ENCODE data around the gene ARMS2. TPM values are rescaled to one million over a fixed set of nuclear protein-coding genes. Genes with fewer than 3 reads are reported as not detected.

ARMS2 gene, protein sequence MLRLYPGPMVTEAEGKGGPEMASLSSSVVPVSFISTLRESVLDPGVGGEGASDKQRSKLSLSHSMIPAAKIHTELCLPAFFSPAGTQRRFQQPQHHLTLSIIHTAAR
- not detected in 2 replicates for polyA plus RNA-seq (2012; rRNA removed)
- polyA plus RNA-seq (2012; cell fraction: cytosol; rRNA removed), result 0.04 TPM in 1 of 2 replicates, not detected in the other
- polyA plus RNA-seq (2012; cell fraction: nucleus; rRNA removed), result not detected in 2 replicates

DNA sequence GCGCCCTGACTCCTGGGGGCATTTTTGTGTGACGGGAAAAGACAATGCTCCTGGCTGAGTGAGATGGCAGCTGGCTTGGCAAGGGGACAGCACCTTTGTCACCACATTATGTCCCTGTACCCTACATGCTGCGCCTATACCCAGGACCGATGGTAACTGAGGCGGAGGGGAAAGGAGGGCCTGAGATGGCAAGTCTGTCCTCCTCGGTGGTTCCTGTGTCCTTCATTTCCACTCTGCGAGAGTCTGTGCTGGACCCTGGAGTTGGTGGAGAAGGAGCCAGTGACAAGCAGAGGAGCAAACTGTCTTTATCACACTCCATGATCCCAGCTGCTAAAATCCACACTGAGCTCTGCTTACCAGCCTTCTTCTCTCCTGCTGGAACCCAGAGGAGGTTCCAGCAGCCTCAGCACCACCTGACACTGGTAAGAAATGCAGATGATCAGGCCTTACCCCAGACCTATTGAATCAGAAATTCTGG is at the start of gene ARMS2:
TSS of gene ARMS2 (plus strand) at position 51 of the 478 bp plus-strand sequence. CDS start at position 126, 75 bp downstream.
- Histone ChIP-seq H3F3A (replicated peaks; ENCODE audit: insufficient read depth) (no peaks in the 10 kb centered on the region), H2AFZ (ENCODE audit: low read depth) (no peak within 1 kb of the TSS), H3K36me3 (replicated peaks in 1 of 2; ENCODE audit: control insufficient read depth in 1 of 2, insufficient read depth in 2 of 2, low read length in 1 of 2) (no peaks in the 10 kb centered on the region), H3K4me2 (no peak within 1 kb of the TSS), H3K4me3 (ENCODE audit: low read depth in 2 of 2, low read length in 1 of 2) (no peak within 1 kb of the TSS), H3K9ac (no peak within 1 kb of the TSS), H4K20me1 (ENCODE audit: insufficient read depth) (no peaks in the 10 kb centered on the region), H3K27ac (ENCODE audit: low read depth in 2 of 2, low read length in 1 of 2) (no peak within 1 kb of the TSS), H3K79me2 (ENCODE audit: insufficient read depth) (no peaks in the 10 kb centered on the region), H3K9me2 (no peaks in the 10 kb centered on the region), H3K27me3 (ENCODE audit: insufficient read depth) (no peaks in the 10 kb centered on the region), H3K9me3 (no peaks in the 10 kb centered on the region), H3K4me1 (ENCODE audit: control insufficient read depth in 1 of 2, insufficient read depth in 2 of 2, low read depth in 1 of 2, low read length in 1 of 2) (peaks cover 0 to 4% of the 10 kb centered on the region in 2 experiments; a peak in 1 of 4 replicates)
- POLR2A ChIA-PET, result no interaction called here
- CTCF ChIA-PET, result interaction anchor here (1.2 to 2.1 kb wide), 2 partner anchors 156 to 187 kb away, joined by 4 to 6 read pairs; no protein-coding TSS in a partner anchor
- DNase-seq, result no peak
- TF ChIP-seq JUND (IDR thresholded peaks at IDR 0.05), result no peak
- WGBS (ENCODE audit: low lambda C conversion rate), result 84% methylated on average over 7 of the region's 7 CpGs

DNA sequence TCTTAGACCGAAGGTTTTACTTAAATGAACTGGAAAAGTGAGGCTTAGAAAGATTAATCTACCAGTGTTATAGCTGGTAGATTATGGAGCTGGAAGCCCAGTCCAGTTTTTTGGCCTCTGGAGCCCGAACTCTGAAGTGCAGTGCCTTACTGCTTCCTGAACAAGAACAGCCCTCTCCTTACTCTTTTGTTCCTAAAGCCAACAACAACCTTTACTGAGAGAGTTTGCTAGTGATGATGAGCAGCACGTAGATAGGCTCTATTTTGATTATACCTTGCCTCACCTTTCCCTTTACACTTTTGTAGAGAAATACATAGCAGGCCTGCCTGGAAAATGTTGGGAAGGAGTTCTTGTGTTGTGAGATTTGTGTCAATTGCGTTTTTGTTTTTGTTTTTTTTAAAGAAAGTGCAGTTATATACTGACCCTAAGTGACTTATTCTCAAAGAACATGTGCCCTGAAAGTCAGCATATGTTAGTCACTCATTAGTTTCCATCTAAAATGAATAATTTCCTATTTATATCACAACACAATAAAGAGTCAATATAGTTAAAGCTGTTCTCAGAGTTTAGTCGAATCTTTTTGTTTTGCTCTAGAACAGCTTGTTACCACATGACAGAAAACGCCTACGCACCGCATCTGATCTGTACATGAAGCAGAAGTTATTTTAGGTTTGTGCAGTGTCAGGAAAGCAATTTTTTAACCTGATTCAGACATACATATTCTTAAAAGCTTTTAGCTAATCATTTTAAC is 46.9 kb upstream of the ARMS2 start:
- H3K9me2 ChIP-seq, result no peaks in the 10 kb centered on the region
- POLR2A ChIA-PET, result no interaction called here
- TF ChIP-seq ELF1 (IDR thresholded peaks at IDR 0.05) (no peak), NFIC (IDR thresholded peaks at IDR 0.05; ENCODE audit: borderline replicate concordance) (no peak), SMC3 (IDR thresholded peaks at IDR 0.05; ENCODE audit: low read depth, low read length) (no peak), TEAD4 (IDR thresholded peaks at IDR 0.05; ENCODE audit: borderline replicate concordance, insufficient read depth) (no peak), FOXJ3 (CRISPR knock-in tag; IDR thresholded peaks at IDR 0.05) (no peak), FOSL2 (IDR thresholded peaks at IDR 0.05; ENCODE audit: borderline replicate concordance, low read depth) (no peak), JUND (IDR thresholded peaks at IDR 0.05) (no peak), MEF2A (IDR thresholded peaks at IDR 0.05; ENCODE audit: borderline replicate concordance, low read depth) (no peak), MXI1 (IDR thresholded peaks at IDR 0.05; ENCODE audit: low read depth, low read length) (no peak), RCOR1 (IDR thresholded peaks at IDR 0.05; ENCODE audit: low read length) (no peak)
- TF ChIP-seq, protein P1, sequence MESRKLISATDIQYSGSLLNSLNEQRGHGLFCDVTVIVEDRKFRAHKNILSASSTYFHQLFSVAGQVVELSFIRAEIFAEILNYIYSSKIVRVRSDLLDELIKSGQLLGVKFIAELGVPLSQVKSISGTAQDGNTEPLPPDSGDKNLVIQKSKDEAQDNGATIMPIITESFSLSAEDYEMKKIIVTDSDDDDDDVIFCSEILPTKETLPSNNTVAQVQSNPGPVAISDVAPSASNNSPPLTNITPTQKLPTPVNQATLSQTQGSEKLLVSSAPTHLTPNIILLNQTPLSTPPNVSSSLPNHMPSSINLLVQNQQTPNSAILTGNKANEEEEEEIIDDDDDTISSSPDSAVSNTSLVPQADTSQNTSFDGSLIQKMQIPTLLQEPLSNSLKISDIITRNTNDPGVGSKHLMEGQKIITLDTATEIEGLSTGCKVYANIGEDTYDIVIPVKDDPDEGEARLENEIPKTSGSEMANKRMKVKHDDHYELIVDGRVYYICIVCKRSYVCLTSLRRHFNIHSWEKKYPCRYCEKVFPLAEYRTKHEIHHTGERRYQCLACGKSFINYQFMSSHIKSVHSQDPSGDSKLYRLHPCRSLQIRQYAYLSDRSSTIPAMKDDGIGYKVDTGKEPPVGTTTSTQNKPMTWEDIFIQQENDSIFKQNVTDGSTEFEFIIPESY (IDR thresholded peaks at IDR 0.05; ENCODE audit: borderline replicate concordance, low read depth), result no peak
- TF ChIP-seq, protein P2, sequence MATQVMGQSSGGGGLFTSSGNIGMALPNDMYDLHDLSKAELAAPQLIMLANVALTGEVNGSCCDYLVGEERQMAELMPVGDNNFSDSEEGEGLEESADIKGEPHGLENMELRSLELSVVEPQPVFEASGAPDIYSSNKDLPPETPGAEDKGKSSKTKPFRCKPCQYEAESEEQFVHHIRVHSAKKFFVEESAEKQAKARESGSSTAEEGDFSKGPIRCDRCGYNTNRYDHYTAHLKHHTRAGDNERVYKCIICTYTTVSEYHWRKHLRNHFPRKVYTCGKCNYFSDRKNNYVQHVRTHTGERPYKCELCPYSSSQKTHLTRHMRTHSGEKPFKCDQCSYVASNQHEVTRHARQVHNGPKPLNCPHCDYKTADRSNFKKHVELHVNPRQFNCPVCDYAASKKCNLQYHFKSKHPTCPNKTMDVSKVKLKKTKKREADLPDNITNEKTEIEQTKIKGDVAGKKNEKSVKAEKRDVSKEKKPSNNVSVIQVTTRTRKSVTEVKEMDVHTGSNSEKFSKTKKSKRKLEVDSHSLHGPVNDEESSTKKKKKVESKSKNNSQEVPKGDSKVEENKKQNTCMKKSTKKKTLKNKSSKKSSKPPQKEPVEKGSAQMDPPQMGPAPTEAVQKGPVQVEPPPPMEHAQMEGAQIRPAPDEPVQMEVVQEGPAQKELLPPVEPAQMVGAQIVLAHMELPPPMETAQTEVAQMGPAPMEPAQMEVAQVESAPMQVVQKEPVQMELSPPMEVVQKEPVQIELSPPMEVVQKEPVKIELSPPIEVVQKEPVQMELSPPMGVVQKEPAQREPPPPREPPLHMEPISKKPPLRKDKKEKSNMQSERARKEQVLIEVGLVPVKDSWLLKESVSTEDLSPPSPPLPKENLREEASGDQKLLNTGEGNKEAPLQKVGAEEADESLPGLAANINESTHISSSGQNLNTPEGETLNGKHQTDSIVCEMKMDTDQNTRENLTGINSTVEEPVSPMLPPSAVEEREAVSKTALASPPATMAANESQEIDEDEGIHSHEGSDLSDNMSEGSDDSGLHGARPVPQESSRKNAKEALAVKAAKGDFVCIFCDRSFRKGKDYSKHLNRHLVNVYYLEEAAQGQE (IDR thresholded peaks at IDR 0.05; ENCODE audit: low read depth, low read length), result no peak
- TF ChIP-seq, protein P3, sequence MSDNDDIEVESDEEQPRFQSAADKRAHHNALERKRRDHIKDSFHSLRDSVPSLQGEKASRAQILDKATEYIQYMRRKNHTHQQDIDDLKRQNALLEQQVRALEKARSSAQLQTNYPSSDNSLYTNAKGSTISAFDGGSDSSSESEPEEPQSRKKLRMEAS (IDR thresholded peaks at IDR 0.05; ENCODE audit: low read depth), result no peak
- TF ChIP-seq, protein P4, sequence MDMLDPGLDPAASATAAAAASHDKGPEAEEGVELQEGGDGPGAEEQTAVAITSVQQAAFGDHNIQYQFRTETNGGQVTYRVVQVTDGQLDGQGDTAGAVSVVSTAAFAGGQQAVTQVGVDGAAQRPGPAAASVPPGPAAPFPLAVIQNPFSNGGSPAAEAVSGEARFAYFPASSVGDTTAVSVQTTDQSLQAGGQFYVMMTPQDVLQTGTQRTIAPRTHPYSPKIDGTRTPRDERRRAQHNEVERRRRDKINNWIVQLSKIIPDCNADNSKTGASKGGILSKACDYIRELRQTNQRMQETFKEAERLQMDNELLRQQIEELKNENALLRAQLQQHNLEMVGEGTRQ (IDR thresholded peaks at IDR 0.05; ENCODE audit: borderline replicate concordance, low read depth, low read length), result no peak
- TF ChIP-seq, protein P5, sequence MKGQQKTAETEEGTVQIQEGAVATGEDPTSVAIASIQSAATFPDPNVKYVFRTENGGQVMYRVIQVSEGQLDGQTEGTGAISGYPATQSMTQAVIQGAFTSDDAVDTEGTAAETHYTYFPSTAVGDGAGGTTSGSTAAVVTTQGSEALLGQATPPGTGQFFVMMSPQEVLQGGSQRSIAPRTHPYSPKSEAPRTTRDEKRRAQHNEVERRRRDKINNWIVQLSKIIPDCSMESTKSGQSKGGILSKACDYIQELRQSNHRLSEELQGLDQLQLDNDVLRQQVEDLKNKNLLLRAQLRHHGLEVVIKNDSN (IDR thresholded peaks at IDR 0.05; ENCODE audit: borderline replicate concordance, low read depth), result no peak
- TF ChIP-seq, protein P6, sequence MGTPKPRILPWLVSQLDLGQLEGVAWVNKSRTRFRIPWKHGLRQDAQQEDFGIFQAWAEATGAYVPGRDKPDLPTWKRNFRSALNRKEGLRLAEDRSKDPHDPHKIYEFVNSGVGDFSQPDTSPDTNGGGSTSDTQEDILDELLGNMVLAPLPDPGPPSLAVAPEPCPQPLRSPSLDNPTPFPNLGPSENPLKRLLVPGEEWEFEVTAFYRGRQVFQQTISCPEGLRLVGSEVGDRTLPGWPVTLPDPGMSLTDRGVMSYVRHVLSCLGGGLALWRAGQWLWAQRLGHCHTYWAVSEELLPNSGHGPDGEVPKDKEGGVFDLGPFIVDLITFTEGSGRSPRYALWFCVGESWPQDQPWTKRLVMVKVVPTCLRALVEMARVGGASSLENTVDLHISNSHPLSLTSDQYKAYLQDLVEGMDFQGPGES (IDR thresholded peaks at IDR 0.05; ENCODE audit: low read depth, low read length), result no peak

More for the DNA sequence above, 46.9 kb upstream of the ARMS2 start:
- no peaks in the 10 kb centered on the region for H3K27me3 ChIP-seq (ENCODE audit: insufficient read depth)
- no peaks in the 10 kb centered on the region for H4K20me1 ChIP-seq (ENCODE audit: insufficient read depth)
- no peak for DNase-seq
- H3K4me3 ChIP-seq (ENCODE audit: low read depth in 2 of 2, low read length in 1 of 2), result no peak overlapping the region
- H3K9me3 ChIP-seq, result no peaks in the 10 kb centered on the region
- H2AFZ ChIP-seq (ENCODE audit: low read depth), result no peak overlapping the region
- H3K4me1 ChIP-seq (ENCODE audit: control insufficient read depth in 1 of 2, insufficient read depth in 2 of 2, low read depth in 1 of 2, low read length in 1 of 2), result no peaks in the 10 kb centered on the region; a peak in 1 of 4 replicates
- CTCF ChIA-PET, result interaction anchor here (0.7 kb wide), 1 partner anchor 9 kb away, joined by 3 read pairs; no protein-coding TSS in a partner anchor
- H3K27ac ChIP-seq (ENCODE audit: low read depth in 2 of 2, low read length in 1 of 2), result 0 out of 4 replicates have a peak overlapping the region, but pooled peaks of 1 of the 2 experiments have one; percentile 2
- H3K9ac ChIP-seq, result no peak overlapping the region
- no peaks in the 10 kb centered on the region for H3K79me2 ChIP-seq (ENCODE audit: insufficient read depth)
- H3K36me3 ChIP-seq (replicated peaks in 1 of 2; ENCODE audit: control insufficient read depth in 1 of 2, insufficient read depth in 2 of 2, low read length in 1 of 2), result peaks cover 27 to 46% of the 10 kb centered on the region in 2 experiments
- H3K4me2 ChIP-seq, result no peak overlapping the region
- 73% methylated on average over 8 of the region's 8 CpGs for WGBS (ENCODE audit: low lambda C conversion rate)
- no peaks in the 10 kb centered on the region for H3F3A ChIP-seq (replicated peaks; ENCODE audit: insufficient read depth)
